Measurements from ENCODE around the gene CCDC110.
"Not testable (repeated sequence)": the region's sequence is repeated elsewhere in the genome, so short reads cannot be mapped to it uniquely, and the experiment has no call there.

CCDC110 gene

DNA sequence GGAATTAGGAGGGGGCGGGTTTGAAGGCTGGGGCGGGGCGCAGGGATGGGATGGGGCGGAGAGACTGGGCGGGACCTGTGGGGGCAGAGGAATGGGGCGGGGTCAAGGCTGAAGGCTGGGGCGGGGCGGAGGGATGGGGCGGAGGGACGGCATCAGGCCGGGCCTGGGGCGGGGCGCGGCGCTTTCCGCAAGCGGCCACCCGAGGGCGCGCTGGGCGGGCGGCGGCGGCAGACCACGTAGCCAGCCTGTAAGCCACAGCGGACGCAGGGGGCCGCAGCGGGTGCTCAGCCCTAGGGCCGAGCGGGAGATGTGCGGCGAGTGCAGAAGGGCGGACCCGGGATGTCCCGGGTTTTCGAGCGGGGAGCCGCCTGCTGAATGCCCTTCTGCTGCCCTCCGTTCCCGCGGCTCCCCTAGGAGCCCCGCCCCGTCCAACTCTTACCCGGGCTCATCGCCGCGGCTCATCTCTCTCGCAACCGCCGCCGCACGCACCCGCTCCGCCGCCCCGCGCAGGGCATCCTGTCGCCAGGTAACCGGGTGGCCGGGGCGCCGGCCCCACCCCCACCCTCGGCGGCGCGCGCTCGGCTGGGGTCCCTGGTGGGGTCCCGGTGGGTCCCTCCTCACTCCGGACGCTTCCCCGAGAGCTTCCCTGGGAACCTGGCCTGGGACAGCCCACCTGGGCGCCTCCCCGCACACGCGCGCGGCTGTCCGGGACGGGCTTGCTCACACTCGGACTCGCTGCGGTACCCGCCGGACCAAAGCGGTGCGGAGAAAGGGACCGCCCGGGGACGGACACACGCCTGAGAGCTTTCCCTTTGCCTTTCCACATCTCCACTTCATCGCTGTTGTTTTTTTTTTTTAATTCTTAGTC is at the start of gene CCDC110:
Gene CCDC110, minus strand, starts transcription at position 499 of the 868 bp plus-strand sequence. Its CDS starts 50 bp downstream, at position 449.
- peak; percentile 93 for DNase-seq

- DNase-seq = no peak
Measured at GRCh38 chr4:185520119-185520518, 48.6 kb upstream of the CCDC110 start.

DNA sequence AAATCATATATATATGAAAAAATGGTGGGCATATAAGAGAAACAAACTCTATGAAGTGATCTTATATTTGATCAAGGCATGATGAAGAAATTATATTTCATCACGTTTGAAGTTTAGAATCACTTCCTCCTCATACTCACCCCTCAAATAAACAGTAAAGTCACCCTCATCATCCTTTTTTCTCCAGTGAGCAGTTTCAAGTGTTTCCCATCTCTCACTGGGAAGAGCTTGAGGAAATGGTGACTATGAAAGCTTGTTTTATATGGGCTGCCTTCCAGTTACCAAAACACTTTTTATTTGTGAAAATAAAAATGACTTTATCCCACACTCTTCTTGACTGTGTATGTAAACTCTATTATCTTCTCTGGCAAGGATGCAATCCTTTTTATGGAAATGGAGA is 47.0 kb upstream of the CCDC110 start:
- no peak for DNase-seq

GRCh38 chr4:185518069-185518468 is 46.5 kb upstream of the CCDC110 start:
- DNase-seq = no peak

GRCh38 chr4:185515248-185515647 is 43.7 kb upstream of the CCDC110 start:
- DNase-seq = no peak

DNA sequence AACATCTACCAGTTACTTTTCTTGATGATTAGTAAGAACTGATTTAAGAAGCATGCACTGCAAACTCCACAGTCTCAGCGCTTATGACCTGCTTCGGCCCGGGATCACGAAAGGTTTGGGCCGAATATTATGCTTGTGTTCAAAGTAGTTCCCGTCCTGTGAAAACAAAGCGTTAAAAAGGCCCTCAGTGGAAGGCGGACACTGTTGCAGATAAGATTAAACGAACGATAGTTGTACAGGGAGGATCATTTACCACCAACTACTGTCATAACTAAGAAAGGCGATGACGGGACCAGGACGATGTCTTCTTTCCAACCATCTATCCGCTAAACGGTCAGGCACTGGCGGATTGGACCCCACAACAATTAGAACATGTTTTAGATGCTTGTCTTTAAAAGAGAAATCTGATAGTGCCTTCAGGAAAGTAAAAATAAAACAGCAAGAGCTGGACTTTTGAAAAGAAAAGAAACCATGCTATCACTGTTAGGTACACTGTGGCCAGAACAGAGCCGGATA is 42.7 kb upstream of the CCDC110 start:
- no peak for DNase-seq

GRCh38 chr4:185513489-185514181 is 42.1 kb upstream of the CCDC110 start:
- no peak for DNase-seq

GRCh38 chr4:185512516-185512915 is 41.0 kb upstream of the CCDC110 start:
- DNase-seq = no peak

DNA sequence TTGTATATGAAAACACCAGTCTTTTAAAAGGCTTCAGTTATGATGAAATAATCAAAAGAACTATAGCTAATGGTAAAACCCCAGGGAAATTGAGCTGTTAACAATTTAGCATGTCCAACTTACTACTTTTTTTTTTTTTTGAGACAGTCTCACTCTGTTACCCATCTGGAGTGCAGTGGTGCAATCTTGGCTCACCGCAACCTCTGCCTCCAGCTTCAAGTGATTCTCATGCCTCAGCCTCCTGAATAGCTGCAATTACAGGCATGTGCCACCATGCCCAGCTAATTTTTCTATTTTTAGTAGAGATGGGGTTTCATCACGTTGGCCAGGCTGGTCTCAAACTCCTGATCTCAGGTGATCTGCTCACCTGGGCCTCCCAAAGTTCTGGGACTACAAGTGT is 39.7 kb upstream of the CCDC110 start:
- not testable (repeated sequence) for DNase-seq

- no peak for DNase-seq
Measured at GRCh38 chr4:185510806-185511205, 39.3 kb upstream of the CCDC110 start.

DNA sequence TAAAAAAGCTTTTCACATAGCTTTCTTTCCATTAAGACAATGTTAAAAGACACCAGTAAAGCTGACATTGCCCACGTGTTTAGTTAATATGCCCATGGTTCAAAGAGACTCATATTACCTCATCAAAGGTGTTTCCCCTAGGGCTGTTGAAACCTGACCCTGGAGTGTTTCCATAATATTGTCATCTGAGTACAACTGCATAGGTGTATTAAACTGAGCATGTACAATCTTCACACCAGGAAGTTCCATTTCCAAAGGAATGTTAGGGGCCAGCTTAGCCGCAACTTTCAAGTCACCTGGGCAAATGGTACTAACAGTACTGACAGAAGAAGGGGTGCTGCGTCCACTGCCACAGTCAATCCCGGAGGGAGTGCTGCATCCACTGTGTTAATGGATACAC is 36.6 kb upstream of the CCDC110 start:
- no peak for DNase-seq

DNA sequence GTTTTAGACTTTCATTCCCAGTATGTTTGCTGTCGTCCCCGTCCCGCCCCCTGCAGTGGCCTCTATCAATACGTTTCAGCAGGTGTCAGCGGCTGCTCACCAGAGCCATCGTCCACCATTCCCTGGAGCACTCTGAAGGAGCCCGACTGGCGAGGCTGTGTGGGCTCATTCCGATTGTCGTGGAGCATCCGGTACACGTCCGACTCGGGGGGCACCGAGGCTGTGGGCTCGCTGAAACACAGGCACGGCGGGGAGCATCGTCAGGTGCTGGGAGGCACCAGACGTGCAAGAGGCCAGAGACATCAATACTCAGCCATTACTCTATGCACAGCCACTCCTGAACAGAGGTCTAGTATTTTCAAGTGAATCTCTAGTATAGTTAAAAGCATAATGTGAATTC is 34.9 kb upstream of the CCDC110 start:
- DNase-seq = no peak

GRCh38 chr4:185504098-185505047 is 32.8 kb upstream of the CCDC110 start:
- DNase-seq = no peak

GRCh38 chr4:185502386-185502785 is 30.9 kb upstream of the CCDC110 start:
- DNase-seq = no peak

- DNase-seq = no peak
Measured at GRCh38 chr4:185500576-185500975, 29.0 kb upstream of the CCDC110 start.

DNA sequence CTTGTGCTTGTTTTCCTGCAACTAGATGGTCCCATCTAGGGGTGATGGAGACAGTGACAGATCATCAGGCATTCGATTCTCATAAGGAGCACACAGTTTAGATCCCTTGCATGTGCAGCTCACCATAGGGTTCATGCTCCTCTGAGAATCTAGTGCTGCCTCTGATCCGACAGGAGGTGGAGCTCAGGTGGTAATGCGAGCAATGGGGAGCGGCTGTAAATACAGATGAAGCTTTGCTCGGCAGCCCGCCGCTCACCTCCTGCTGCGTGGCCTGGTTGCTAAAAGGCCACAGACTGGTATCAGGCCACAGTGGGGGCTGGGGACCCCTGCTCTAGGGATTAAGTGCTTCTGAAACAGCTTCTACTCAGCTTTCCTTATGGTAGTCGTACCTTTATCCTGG is 28.5 kb upstream of the CCDC110 start:
- DNase-seq = no peak

DNA sequence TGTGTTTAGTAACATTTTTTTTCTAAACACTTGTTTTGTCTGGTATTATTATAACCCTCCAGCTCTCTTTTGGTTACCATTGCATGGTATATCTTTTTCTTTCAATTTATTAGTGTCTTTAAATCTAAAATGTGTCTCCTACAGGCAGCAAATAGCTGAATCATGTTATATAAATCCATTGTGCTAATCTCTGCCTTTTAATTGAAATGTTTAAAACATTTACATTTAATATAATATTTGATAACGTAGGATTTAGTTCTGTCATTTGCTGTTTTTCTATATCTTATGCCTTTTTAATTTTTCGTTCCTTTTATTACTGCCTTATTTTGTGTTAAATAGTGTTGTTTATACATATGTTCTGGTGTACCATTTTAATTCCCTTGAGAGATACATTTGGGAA is 17.1 kb upstream of the CCDC110 start:
- DNase-seq = no peak

GRCh38 chr4:185481401-185481800 is 9.9 kb upstream of the CCDC110 start:
- DNase-seq = no peak

DNA sequence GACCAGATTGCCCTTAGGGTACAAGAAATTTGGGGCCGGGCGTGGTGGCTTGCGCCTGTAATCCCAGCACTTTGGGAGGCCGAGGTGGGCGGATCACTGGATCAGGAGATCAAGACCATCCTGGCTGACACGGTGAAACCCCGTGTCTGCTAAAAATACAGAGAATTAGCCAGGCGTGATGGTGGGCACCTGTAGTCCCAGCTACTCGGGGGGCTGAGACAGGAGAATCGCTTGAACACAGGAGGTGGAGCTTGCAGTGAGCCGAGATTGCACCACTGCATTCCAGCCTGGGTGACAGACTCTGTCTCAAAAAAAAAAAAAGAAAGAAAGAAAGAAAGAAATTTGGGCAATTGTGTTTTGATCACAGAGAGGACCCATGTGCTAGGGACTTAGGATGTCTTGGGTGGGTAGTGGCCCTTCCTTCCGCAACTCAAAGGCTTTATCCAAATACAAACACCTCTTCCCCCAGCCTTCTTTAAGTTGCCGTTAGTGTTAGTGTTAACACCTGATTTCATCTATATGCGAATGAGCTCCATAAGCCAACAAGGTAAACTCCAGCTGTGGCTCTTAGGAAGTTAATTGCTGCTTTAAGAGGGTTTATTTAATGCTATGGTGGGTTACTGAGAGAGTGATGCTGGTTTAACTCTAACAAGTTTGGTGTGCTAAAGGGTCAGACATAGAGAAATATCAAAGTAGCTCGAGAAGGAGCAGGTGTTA is 8.6 kb upstream of the CCDC110 start:
- DNase-seq = no peak

GRCh38 chr4:185479507-185479971 is 8.0 kb upstream of the CCDC110 start:
- DNase-seq = no peak

- no peak for DNase-seq
Measured at GRCh38 chr4:185473247-185473646, 1.7 kb upstream of the CCDC110 start.

GRCh38 chr4:185472103-185472542 is 590 bp upstream of the CCDC110 start:
- DNase-seq = no peak

Measured in retina (tissue), 1 donor.